Astrocyte (in vitro differentiated cells and primary cell): ENCODE data around the gene SPON2.

ENCODE experiments used
- CTCF ChIP-seq: IDR thresholded peaks from 2 replicates; pipeline ENCODE4 v1.5.1; 2011; ENCODE audit warnings: low read depth, mild to moderate bottlenecking, inconsistent platforms, low read length, moderate library complexity; ENCODE audit not compliant: insufficient read depth
- EZH2 ChIP-seq: IDR thresholded peaks from 2 replicates; pipeline ENCODE4 v1.6.1; 2012; ENCODE audit warnings: mild to moderate bottlenecking, low read length, inconsistent platforms; ENCODE audit not compliant: insufficient read depth

- TF ChIP-seq CTCF (peak; percentile 100), EZH2 (no peak)
Observed at GRCh38 chr4:1130316-1131186, 41.8 kb downstream of the SPON2 start.
